ENCODE measurements around the gene BPIFB4. TPM values are rescaled to one million over a fixed set of nuclear protein-coding genes. Genes with fewer than 3 reads are reported as not detected.

Gene BPIFB4
- total RNA-seq, 1 experiment from 2014 or later: not detected

DNA sequence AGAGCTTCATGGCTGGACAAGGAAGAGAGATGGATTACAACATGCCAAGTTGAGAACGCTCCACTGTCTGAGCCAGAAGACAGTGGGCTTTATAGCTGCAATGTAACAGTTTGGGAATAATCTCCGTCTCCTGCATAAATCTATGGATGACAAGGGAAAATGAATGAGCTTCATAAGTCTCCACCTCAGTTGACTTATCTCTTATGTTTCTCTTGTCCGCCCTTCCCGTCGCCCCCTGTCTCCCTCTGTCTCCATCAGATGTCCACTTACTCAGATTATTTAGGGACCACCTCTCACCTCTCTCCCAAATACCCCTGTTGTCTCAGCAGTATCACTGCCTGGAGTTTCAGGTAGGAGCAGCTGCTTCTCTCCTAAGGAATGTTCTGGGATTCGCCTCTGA is 74.8 kb downstream of the BPIFB4 start:
- no peak for DNase-seq (ENCODE audit: extremely low read depth, low read depth)

DNA sequence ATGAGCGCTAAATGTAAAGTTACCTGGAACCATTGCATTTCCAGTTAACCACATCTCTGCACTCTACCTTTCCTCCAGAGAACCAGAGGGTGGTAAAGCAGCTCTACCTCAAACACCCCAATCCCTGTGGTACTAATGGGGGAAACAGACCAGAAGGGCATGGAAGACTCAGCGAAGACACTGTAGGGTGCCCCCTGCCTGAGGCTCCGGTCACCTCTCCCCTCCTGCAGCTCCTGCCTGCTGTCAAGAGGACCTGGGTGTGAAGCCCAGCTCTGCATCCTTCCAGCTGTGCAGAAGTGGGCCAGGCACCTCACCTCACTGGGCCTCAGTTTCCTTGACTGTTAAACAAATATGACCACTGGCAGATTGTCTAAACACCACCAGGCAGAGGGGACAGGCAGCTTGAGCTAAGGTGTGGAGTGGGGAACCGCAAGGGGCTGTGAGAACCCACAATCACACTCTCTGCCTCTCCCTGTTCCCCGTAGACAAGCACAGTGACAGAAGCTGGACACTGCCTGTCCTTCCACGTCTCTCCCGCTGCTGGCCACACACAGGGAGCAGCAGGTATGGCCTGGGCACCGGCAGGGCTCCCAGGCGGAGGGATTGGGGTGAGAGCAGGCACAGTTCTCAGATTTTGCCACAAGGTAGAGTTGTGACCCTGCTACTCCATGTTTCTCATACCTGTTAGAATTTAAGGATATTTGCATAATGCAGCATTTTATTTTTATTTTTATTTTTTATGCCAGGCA is 79.4 kb downstream of the BPIFB4 start:
- no peak for DNase-seq (ENCODE audit: extremely low read depth, low read depth)

DNA sequence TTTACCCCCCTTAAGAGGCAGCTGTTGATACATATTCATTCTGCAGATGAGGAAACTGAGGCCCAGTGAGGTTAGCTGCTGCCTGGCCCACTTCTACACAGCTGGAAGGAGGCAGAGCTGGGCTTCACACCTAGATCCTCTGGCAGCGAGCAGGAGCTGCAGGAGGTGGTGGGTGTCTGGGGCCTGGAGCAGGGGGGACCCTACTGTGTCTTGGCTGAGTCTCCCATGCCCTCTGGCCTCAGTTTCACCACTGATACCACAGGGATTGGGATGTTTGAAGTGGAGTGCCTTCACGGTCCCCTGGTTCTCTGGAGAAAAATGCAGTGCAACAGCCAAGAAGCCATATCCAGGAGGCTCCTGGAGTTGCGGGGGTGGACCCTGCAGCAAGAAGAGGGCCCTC is 80.3 kb downstream of the BPIFB4 start:
- no peak for DNase-seq (ENCODE audit: extremely low read depth, low read depth)

DNA sequence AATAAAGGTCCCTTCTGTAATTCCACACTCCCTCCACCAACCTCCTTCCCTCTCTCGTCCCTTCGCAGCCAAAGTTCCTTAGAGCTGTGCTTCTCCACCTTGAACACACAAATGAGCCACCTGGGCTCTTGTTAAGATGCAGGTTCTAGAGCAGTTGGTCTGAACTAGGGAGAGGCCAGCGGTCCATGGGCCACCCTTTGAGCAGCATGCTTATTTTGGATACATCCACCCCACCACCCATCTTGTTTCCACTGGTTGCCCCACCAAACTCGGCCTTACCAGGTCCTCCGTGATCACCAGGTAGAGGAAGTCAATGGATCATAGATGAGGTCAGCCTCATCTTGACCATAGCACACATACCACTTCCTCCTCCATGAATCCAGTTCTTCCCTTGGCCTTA is 81.2 kb downstream of the BPIFB4 start:
- DNase-seq (ENCODE audit: extremely low read depth, low read depth): no peak

Other genes with a start within 250 kb of the BPIFB4 start
- not detected in 2 replicates for gene EFCAB8, start 220.7 kb upstream of the BPIFB4 start, total RNA-seq (2014; rRNA removed; shearing (Covaris generic))
- not detected in 2 replicates for gene SUN5, start 75.2 kb upstream of the BPIFB4 start, total RNA-seq (2014; rRNA removed; shearing (Covaris generic))
- not detected in 2 replicates for gene BPIFB2, start 71.9 kb upstream of the BPIFB4 start, total RNA-seq (2014; rRNA removed; shearing (Covaris generic))
- not detected in 2 replicates for gene BPIFB6, start 48.0 kb upstream of the BPIFB4 start, total RNA-seq (2014; rRNA removed; shearing (Covaris generic))
- not detected in 2 replicates for gene BPIFB3, start 25.7 kb upstream of the BPIFB4 start, total RNA-seq (2014; rRNA removed; shearing (Covaris generic))
- not detected in 2 replicates for gene BPIFA2, start 88.5 kb downstream of the BPIFB4 start, total RNA-seq (2014; rRNA removed; shearing (Covaris generic))
- gene BPIFA3, start 137.7 kb downstream of the BPIFB4 start, total RNA-seq (2014; rRNA removed; shearing (Covaris generic)): not detected in 2 replicates
- not detected in 2 replicates for gene BPIFA1, start 156.4 kb downstream of the BPIFB4 start, total RNA-seq (2014; rRNA removed; shearing (Covaris generic))
- not detected in 2 replicates for gene BPIFB1, start 203.6 kb downstream of the BPIFB4 start, total RNA-seq (2014; rRNA removed; shearing (Covaris generic))

All from NCI-H460 (cell line).